ENCODE data around the gene KMT2D. TPM values are rescaled to one million over a fixed set of nuclear protein-coding genes. Genes with fewer than 3 reads are reported as not detected.

Gene KMT2D
- total RNA-seq, 6 experiments from 2014 or later, result 28.6 to 35.4 (median 33.3) TPM

DNA sequence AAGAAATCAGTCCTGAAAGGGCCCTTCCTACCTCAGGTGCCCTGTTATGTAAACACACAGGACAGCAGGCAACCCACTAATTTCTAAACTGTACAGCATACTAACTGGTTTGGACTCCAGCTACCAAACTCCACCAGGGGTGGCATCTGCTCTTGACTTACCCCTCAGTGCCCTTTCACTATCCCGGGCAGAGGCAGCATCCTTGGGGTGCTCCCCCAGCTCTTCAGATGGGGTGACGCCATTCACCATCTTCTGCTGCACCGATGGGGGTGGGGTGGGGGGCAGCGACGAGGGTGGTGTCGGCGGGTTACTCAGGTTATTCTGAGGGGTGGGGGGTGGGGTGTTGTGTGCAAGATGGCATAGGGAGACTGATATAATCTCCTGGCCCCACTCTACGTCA is 30.5 kb downstream of the KMT2D start:
- Histone ChIP-seq H3K4me3 (no peak overlapping the region), H3K4me1 (no peaks in the 10 kb centered on the region), H3K27me3 (no peaks in the 10 kb centered on the region), H3K27ac (no peak overlapping the region), H3K9me3 (no peaks in the 10 kb centered on the region), H3K36me3 (peaks cover 7 to 77% (median 35%) of the 10 kb centered on the region in 4 donors)
- no CpG with 5 or more reads among the region's 8 CpGs for WGBS (ENCODE audit: insufficient coverage, low coverage, low lambda C conversion rate, missing lambda C conversion rate)
- TF ChIP-seq, protein P1, sequence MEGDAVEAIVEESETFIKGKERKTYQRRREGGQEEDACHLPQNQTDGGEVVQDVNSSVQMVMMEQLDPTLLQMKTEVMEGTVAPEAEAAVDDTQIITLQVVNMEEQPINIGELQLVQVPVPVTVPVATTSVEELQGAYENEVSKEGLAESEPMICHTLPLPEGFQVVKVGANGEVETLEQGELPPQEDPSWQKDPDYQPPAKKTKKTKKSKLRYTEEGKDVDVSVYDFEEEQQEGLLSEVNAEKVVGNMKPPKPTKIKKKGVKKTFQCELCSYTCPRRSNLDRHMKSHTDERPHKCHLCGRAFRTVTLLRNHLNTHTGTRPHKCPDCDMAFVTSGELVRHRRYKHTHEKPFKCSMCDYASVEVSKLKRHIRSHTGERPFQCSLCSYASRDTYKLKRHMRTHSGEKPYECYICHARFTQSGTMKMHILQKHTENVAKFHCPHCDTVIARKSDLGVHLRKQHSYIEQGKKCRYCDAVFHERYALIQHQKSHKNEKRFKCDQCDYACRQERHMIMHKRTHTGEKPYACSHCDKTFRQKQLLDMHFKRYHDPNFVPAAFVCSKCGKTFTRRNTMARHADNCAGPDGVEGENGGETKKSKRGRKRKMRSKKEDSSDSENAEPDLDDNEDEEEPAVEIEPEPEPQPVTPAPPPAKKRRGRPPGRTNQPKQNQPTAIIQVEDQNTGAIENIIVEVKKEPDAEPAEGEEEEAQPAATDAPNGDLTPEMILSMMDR (IDR thresholded peaks at IDR 0.05), result no peak
- TF ChIP-seq POLR2A (IDR thresholded peaks at IDR 0.05), result no peak
- ATAC-seq (no peak), DNase-seq (no peak)
- intact Hi-C loops (cut with DNase I), result no loop called here

DNA sequence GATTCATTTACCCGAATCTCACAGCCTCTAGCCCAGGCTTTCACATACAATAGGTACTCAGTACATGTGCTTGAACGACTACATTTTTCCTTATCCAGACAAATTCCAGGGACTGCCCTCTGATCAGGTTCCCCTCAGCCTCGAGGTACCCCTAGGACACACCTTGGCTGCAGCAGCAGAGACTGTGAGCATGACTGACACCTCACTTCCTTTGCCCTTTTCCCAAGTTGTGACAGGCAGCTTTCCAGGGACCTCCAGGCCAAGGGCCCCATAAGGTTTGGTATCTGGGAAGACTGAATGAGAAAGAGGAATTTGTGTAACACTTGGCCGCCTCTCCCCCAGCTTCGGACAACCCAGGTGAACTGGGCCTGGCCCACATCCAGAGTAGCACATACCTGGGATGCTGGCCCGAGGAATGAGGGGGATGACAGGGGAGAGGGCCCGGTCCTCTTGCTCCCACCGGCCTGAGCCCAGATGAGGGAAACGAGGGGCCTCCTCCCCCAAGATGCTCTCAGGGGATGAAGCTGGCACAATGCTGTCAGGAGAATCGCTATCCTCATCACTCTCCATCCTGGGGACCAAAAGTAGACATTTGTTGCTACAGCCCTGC is 31.8 kb downstream of the KMT2D start:
- WGBS (ENCODE audit: insufficient coverage, low coverage, low lambda C conversion rate, missing lambda C conversion rate), result 86% methylated on average over 4 of the region's 10 CpGs
- Histone ChIP-seq H3K27ac (no peak overlapping the region), H3K4me1 (no peaks in the 10 kb centered on the region), H3K36me3 (peaks cover 7 to 77% (median 31%) of the 10 kb centered on the region in 4 donors), H3K9me3 (no peaks in the 10 kb centered on the region), H3K27me3 (no peaks in the 10 kb centered on the region), H3K4me3 (no peak overlapping the region)
- intact Hi-C loops (cut with DNase I), result no loop called here
- DNase-seq (no peak), ATAC-seq (no peak)
- TF ChIP-seq, protein P1 (IDR thresholded peaks at IDR 0.05), result no peak
- no peak for TF ChIP-seq POLR2A (IDR thresholded peaks at IDR 0.05)

DNA sequence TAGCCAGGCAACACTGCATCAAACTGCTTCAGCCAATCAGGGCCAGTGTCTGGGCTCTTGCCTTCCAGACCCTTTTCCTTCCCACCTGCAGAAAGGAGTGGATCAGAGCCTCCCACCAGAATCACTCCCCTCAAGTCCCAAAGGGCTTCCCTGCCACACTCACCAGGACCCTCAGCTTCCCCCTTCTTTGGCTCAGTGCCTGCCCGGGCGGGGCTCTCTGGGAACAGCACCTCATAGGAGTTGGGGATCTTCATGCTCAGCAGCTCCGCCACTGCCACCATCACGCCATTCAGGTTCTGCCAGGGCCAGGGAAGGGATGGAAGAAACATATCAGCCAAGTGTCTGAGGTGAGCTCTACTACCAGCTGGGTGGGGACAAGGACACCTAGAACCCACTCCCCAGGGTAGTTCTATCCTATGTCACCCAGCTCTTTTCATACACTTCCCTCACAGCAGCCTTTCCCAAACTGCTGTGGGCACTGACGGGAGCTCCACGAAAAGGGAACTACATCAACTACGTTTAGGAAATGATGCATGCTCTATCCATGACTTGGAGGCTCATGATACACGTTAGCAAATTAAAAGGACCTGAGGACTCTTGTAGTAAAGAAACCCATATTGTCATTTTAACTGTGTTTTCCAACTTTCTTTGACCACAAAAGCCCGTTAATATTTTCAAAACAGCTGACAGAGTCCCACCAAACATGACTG is 32.6 kb downstream of the KMT2D start:
- DNase-seq (no peak), ATAC-seq (no peak)
- H3K27me3 ChIP-seq, result no peaks in the 10 kb centered on the region
- H3K4me1 ChIP-seq, result no peaks in the 10 kb centered on the region
- TF ChIP-seq, protein P1 (IDR thresholded peaks at IDR 0.05), result no peak
- no peak for TF ChIP-seq POLR2A (IDR thresholded peaks at IDR 0.05)
- no peak overlapping the region for H3K27ac ChIP-seq
- intact Hi-C loops (cut with DNase I), result no loop called here
- H3K36me3 ChIP-seq, result peaks cover 4 to 77% (median 27%) of the 10 kb centered on the region in 4 donors
- H3K4me3 ChIP-seq, result no peak overlapping the region
- no peaks in the 10 kb centered on the region for H3K9me3 ChIP-seq
- WGBS (ENCODE audit: insufficient coverage, low coverage, low lambda C conversion rate, missing lambda C conversion rate), result 78% methylated on average over 5 of the region's 9 CpGs

DNA sequence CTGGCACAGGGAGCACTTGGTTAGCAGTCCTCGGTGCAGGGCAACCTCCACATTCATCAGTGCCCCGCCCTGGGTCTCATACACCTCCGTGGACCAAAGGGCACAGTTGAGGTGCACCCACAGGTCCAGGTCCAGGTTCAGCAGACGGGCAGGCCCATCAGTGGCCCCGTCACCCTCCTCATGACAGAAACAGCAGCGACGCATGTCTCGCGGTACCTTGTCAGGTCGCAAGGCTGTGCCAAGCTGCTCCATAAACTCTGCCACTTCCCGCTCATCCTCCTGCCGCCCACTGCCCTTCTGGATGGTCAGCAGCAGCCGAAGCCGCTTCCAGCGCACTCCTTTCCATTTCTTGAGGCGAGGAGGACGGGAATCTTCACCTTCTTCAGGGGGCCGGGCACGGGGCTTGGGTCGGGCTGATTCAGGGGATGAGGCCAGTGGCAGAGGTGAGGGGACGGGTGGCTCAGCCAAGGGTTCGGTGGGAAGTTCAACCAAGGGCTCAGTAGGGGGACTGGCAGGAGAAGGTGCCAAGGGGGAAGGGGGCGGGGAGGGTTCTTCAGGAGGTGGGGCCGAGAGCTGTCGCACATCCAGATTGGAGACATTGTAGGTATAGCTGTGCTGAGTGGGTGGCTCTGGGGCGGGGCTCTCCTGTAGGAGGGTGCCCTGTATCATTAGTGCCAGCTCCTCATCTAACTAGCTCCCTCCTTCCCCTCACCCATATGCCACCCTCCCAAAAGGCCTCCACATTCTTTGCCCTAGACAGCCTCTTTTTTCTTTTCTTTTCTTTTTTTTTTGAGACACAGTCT is 33.7 kb downstream of the KMT2D start:
- Histone ChIP-seq H3K36me3 (peaks cover 4 to 79% (median 26%) of the 10 kb centered on the region in 4 donors), H3K27me3 (no peaks in the 10 kb centered on the region), H3K4me1 (no peaks in the 10 kb centered on the region), H3K4me3 (no peak overlapping the region), H3K9me3 (no peaks in the 10 kb centered on the region), H3K27ac (no peak overlapping the region)
- TF ChIP-seq, protein P1 (IDR thresholded peaks at IDR 0.05), result no peak
- TF ChIP-seq POLR2A (IDR thresholded peaks at IDR 0.05), result no peak
- DNase-seq (no peak), ATAC-seq (no peak)
- intact Hi-C loops (cut with DNase I), result no loop called here
- 93% methylated on average over 13 of the region's 26 CpGs for WGBS (ENCODE audit: insufficient coverage, low coverage, low lambda C conversion rate, missing lambda C conversion rate)
